Upper lobe of left lung (tissue), 4 donors: Measurements from ENCODE around the gene HS6ST2.

Experiments
- EP300 ChIP-seq, 4 donors: sonication (generic); formaldehyde crosslinking; IDR thresholded peaks; one replicate each; pipeline ENCODE4 v1.5.1; 2017; ENCODE audit warnings: antibody characterized with exemption in 4 of 4, control low read depth in 2 of 4
- POLR2A ChIP-seq, 4 donors: fragments of 450-650 bp; IDR thresholded peaks; one replicate each; pipeline ENCODE4 v1.5.1; 2016 to 2017; ENCODE audit warnings: antibody characterized with exemption in 4 of 4, mild to moderate bottlenecking in 2 of 4
- TF ChIP-seq, protein P1 (sequence below), 6 experiments: fragments of 450-650 bp in 4 of 6; fragments of 200-600 bp in 2 of 6; sonication (generic) in 2 of 6; IDR thresholded peaks; one replicate each; pipeline ENCODE4 v1.5.1; 2016 to 2019; ENCODE audit warnings: antibody characterized with exemption in 6 of 6

DNA sequence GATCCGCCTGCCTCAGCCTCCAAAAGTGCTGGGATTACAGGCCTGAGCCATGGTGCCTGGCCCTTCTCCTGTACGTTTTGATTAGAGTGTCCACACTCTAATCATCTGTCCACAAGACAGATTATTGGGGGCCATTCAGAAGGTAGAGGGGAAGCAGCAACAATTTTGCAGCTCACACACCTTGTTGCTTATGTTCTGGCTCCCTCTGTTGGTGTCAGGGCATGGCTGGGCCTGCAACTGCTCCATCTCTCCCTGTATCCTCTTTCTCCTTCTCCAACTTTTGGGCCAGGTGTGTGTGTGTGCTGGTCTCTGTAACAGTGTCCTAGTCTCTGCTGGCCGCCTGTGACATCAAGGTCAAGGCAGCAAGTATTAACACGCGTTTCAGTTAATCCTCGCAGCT is 344.1 kb downstream of the HS6ST2 start:
- TF ChIP-seq POLR2A (IDR thresholded peaks at IDR 0.05) (no peak), EP300 (IDR thresholded peaks at IDR 0.05) (no peak)
- TF ChIP-seq, protein P1, sequence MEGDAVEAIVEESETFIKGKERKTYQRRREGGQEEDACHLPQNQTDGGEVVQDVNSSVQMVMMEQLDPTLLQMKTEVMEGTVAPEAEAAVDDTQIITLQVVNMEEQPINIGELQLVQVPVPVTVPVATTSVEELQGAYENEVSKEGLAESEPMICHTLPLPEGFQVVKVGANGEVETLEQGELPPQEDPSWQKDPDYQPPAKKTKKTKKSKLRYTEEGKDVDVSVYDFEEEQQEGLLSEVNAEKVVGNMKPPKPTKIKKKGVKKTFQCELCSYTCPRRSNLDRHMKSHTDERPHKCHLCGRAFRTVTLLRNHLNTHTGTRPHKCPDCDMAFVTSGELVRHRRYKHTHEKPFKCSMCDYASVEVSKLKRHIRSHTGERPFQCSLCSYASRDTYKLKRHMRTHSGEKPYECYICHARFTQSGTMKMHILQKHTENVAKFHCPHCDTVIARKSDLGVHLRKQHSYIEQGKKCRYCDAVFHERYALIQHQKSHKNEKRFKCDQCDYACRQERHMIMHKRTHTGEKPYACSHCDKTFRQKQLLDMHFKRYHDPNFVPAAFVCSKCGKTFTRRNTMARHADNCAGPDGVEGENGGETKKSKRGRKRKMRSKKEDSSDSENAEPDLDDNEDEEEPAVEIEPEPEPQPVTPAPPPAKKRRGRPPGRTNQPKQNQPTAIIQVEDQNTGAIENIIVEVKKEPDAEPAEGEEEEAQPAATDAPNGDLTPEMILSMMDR (IDR thresholded peaks at IDR 0.05) = no peak
